Breast epithelium (tissue), 4 donors: ENCODE results near the gene MSANTD3. TPM values are rescaled to one million over a fixed set of nuclear protein-coding genes. Genes with fewer than 3 reads are reported as not detected.
"Not testable (repeated sequence)": the region's sequence is repeated elsewhere in the genome, so short reads cannot be mapped to it uniquely, and the experiment has no call there.

Source experiments
- DNase-seq, 2 donors: peaks; one replicate each; pipeline ENCODE4 v3.0.0-alpha.2; 2019; ENCODE audit warnings: low spot score in 2 of 2
- H3K27ac ChIP-seq, 2 donors: fragments of 200-600 bp; sonication (generic) in 1 of 2; one replicate each; pipeline ENCODE4 v1.5.1; 2016 to 2019; ENCODE audit warnings: mild to moderate bottlenecking in 1 of 2
- H3K27me3 ChIP-seq, 2 donors: fragments of 200-600 bp; sonication (generic) in 1 of 2; one replicate each; pipeline versions ENCODE4 v1.5.1 to v1.6.0; 2017 to 2019; ENCODE audit warnings: control low read depth in 1 of 2, mild to moderate bottlenecking in 1 of 2
- H3K36me3 ChIP-seq: fragments of 200-600 bp; one replicate; pipeline ENCODE4 v1.5.1; 2019
- H3K4me1 ChIP-seq, 2 donors: fragments of 200-600 bp; sonication (generic); one replicate each; pipeline ENCODE4 v1.5.1; 2016 to 2019; ENCODE audit warnings: control low read depth in 1 of 2
- H3K4me3 ChIP-seq, 3 donors: fragments of 200-600 bp; sonication (generic); 1 replicate in 2 of 3; 2 replicates in 1 of 3; pipeline ENCODE4 v1.5.1; 2016 to 2019; ENCODE audit warnings: mild to moderate bottlenecking in 3 of 3, moderate library complexity in 2 of 3
- H3K9me3 ChIP-seq, 2 donors: fragments of 200-600 bp; sonication (generic) in 1 of 2; one replicate each; pipeline ENCODE4 v1.5.1; 2016 to 2019; ENCODE audit warnings: control low read depth in 1 of 2
- POLR2A ChIP-seq: fragments of 450-650 bp; IDR thresholded peaks from one replicate; pipeline ENCODE4 v1.6.1; 2016; ENCODE audit warnings: antibody characterized with exemption, mild to moderate bottlenecking, moderate library complexity
- POLR2AphosphoS5 ChIP-seq, 3 donors: sonication (generic); formaldehyde crosslinking; IDR thresholded peaks; one replicate each; pipeline ENCODE4 v1.6.1; 2017; ENCODE audit warnings: antibody characterized with exemption in 3 of 3
- intact Hi-C: fragments of 100-400 bp; cut with DNase I; formaldehyde crosslinking; loops from one replicate; pipeline ENCODE4 v1.15.1; 2023; ENCODE audit warnings: low total_unique reads
- total RNA-seq, 3 donors: library from RNA; depleted of rRNA; stranded (reverse); fragments of >200 nt; gene quantifications; one replicate each; pipeline ENCODE4 v1.1.0, GENCODE V29; 2016
- TF ChIP-seq, protein P1 (sequence below), 3 donors: fragments of 450-650 bp; IDR thresholded peaks; one replicate each; pipeline ENCODE4 v1.5.1; 2016 to 2017; ENCODE audit warnings: antibody characterized with exemption in 3 of 3, mild to moderate bottlenecking in 3 of 3, moderate library complexity in 3 of 3

MSANTD3 gene
- total RNA-seq, 3 donors from 2014 or later: 13.0 to 23.9 (median 18.0) TPM

DNA sequence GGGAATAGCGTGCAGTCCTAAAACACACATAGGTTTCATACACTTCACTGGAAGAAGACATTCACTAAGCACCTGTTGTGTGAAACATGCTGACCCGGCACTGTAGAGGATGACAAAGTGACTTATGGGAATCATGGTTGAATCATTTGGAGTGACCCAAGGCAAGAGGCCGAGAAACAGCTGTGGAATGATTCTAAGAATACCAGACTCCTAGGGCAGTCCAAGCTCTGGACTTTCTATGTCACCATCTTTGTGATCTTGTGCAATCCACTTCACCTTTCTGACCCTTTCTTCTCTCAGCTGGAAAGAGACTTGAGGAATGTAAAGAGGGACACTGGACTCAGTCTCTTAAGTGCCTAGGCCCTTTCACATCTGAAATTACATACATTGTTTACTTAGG is 13.1 kb downstream of the MSANTD3 start:
- H3K27me3 ChIP-seq: no peaks in the 10 kb centered on the region
- H3K36me3 ChIP-seq: no peaks in the 10 kb centered on the region
- H3K9me3 ChIP-seq: no peaks in the 10 kb centered on the region
- DNase-seq: no peak
- H3K4me1 ChIP-seq: no peaks in the 10 kb centered on the region
- H3K27ac ChIP-seq: no peak overlapping the region
- no peak overlapping the region for H3K4me3 ChIP-seq
- no peak for TF ChIP-seq POLR2AphosphoS5 (IDR thresholded peaks at IDR 0.05)
- TF ChIP-seq POLR2A: no peak
- TF ChIP-seq, protein P1, sequence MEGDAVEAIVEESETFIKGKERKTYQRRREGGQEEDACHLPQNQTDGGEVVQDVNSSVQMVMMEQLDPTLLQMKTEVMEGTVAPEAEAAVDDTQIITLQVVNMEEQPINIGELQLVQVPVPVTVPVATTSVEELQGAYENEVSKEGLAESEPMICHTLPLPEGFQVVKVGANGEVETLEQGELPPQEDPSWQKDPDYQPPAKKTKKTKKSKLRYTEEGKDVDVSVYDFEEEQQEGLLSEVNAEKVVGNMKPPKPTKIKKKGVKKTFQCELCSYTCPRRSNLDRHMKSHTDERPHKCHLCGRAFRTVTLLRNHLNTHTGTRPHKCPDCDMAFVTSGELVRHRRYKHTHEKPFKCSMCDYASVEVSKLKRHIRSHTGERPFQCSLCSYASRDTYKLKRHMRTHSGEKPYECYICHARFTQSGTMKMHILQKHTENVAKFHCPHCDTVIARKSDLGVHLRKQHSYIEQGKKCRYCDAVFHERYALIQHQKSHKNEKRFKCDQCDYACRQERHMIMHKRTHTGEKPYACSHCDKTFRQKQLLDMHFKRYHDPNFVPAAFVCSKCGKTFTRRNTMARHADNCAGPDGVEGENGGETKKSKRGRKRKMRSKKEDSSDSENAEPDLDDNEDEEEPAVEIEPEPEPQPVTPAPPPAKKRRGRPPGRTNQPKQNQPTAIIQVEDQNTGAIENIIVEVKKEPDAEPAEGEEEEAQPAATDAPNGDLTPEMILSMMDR (IDR thresholded peaks at IDR 0.05): no peak
- intact Hi-C loops: no loop called here

GRCh38 chr9:100440487-100440886 is 13.5 kb downstream of the MSANTD3 start:
- H3K27ac ChIP-seq, H3K36me3 ChIP-seq, H3K4me3 ChIP-seq, H3K9me3 ChIP-seq, H3K4me1 ChIP-seq, DNase-seq, intact Hi-C loops, H3K27me3 ChIP-seq: not testable (repeated sequence)

- intact Hi-C loops: no loop called here
- no peaks in the 10 kb centered on the region for H3K27me3 ChIP-seq
- no peak overlapping the region for H3K27ac ChIP-seq
- no peak for TF ChIP-seq POLR2AphosphoS5 (IDR thresholded peaks at IDR 0.05)
- no peak for TF ChIP-seq POLR2A
- TF ChIP-seq, protein P1 (IDR thresholded peaks at IDR 0.05): no peak
- H3K4me1 ChIP-seq: no peaks in the 10 kb centered on the region
- peak overlapping the region in 2 of 3 donors; percentile 21 to 25 for H3K4me3 ChIP-seq
- no peaks in the 10 kb centered on the region for H3K9me3 ChIP-seq
- no peaks in the 10 kb centered on the region for H3K36me3 ChIP-seq
- DNase-seq: no peak
Observed at GRCh38 chr9:100441911-100442361, 15.0 kb downstream of the MSANTD3 start.

DNA sequence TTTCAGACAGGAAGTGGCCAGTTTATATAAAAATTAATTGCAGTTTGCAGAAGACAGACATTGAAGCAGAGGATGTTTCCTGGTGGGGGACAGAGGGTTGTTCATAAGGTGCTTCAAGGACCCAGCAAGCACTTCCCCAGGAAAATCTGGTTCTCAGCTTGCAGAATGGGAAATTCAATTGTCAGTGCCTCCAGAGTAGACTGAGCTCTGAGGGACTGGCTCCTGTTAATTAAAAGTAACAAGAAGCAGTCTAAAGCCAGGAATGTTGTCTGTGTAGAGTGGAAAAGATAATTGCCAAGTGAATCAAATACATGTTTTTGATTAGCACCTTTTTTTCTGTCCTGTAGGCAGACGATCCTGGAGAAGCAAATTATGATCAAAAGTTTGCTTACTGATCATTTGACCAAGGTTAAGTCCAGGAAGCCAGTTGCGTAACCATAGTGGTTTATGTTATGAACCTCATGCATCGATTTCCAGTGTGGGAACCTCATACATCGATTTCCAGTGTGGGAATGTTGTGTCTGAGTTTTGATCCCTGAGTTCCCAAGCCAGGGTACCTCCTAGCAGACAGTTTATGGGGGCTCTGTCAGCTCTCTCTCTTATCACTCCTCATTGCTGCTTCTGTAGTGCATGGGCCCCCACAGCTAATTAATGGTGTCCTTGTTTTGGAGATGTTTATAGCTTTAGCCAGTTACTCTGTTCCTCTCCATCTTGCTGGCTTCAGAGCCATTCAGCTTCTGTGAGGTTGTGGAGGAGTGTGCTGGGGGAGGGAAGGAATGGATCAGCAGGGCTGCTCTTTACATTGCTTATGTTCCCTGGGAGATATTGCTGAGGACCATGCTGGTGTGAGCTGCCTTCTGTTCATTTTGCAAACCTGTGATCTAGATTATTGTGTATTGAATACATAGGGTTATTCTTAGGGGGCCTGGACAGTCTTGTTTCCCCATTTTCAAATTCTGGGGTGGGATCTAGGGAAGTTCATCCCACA is 17.1 kb downstream of the MSANTD3 start:
- no peak overlapping the region for H3K27ac ChIP-seq
- H3K36me3 ChIP-seq: no peaks in the 10 kb centered on the region
- intact Hi-C loops: no loop called here
- no peak overlapping the region for H3K4me3 ChIP-seq
- no peaks in the 10 kb centered on the region for H3K9me3 ChIP-seq
- TF ChIP-seq, protein P1 (IDR thresholded peaks at IDR 0.05): no peak
- TF ChIP-seq POLR2A (no peak), POLR2AphosphoS5 (IDR thresholded peaks at IDR 0.05) (no peak)
- no peaks in the 10 kb centered on the region for H3K27me3 ChIP-seq
- DNase-seq: no peak
- H3K4me1 ChIP-seq: no peaks in the 10 kb centered on the region

DNA sequence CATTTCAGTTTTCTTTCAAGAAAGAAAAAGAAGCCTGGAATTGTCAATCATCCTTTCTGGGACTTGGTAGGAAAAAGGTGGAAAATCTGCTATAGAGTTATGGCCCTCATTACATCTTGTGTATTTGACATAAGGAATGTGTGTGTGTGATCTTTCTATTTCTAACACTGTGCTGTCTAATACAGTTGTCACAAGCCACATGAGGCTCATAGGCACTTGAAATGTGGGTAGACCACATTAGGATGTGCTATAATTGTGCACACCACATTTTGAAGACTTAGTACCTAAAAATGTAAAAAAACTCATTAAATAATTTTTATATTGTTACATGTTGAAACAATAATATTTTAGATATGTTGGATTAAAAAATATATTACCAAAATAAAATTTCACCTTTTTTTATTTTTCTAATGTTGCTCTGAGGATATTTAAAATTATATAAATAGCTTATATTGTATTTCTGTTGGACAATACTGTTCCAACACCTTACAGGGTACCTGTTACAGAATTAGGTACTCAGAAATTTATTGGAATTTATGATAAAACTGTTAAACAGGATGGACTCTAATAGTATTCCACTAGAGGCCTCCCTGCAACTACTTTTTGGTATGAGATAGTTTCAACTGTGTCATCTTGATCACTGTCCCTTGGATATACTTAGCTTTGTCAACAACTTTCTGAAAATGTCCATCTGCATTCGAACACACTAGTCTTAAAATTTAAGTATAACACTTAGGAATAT is 18.4 kb downstream of the MSANTD3 start:
- H3K27me3 ChIP-seq: no peaks in the 10 kb centered on the region
- TF ChIP-seq POLR2A: no peak
- no peak for TF ChIP-seq POLR2AphosphoS5 (IDR thresholded peaks at IDR 0.05)
- TF ChIP-seq, protein P1 (IDR thresholded peaks at IDR 0.05): no peak
- no peak for DNase-seq
- H3K27ac ChIP-seq: no peak overlapping the region
- no peaks in the 10 kb centered on the region for H3K4me1 ChIP-seq
- H3K36me3 ChIP-seq: no peaks in the 10 kb centered on the region
- intact Hi-C loops: no loop called here
- H3K4me3 ChIP-seq: no peak overlapping the region
- H3K9me3 ChIP-seq: no peaks in the 10 kb centered on the region
